ENCODE data around the gene FBXL15. TPM values are rescaled to one million over a fixed set of nuclear protein-coding genes. Genes with fewer than 3 reads are reported as not detected.

FBXL15 gene
- polyA plus RNA-seq, 1 experiment: 7.5 TPM

GRCh38 chr10:102394079-102394800, 26.4 kb upstream of the FBXL15 start:
- ChIA-PET CTCF (interaction anchor here (0.6 to 15.2 kb wide), 27 partner anchors 9 to 222 kb away, joined by 3 to 222 read pairs (median 7); partner anchors contain the start of genes CUEDC2, ELOVL3 and FBXL15), POLR2A (interaction anchor here (0.6 to 0.9 kb wide), 3 partner anchors 21 to 234 kb away, joined by 3 read pairs; no protein-coding TSS in a partner anchor)
- H3K4me3 ChIP-seq (ENCODE audit: low read depth, low read length): peak overlapping the region; percentile 79
- no peaks in the 10 kb centered on the region for H3K27me3 ChIP-seq (ENCODE audit: control insufficient read depth, insufficient read depth, low read length)
- peaks cover 9% of the 10 kb centered on the region for H3K36me3 ChIP-seq (ENCODE audit: control insufficient read depth, insufficient read depth, low read length)
- no peak; the same call in 1 of the 2 replicates for TF ChIP-seq CTCF (IDR thresholded peaks at IDR 0.05; ENCODE audit: insufficient read depth, low read depth, low read length)
- peak; percentile 51 for DNase-seq (ENCODE audit: low read depth)

- CTCF ChIA-PET: interaction anchor here (0.8 to 15.2 kb wide), 15 partner anchors 8 to 223 kb away, joined by 3 to 222 read pairs (median 9); partner anchors contain the start of genes ELOVL3 and FBXL15
- Histone ChIP-seq H3K27me3 (ENCODE audit: control insufficient read depth, insufficient read depth, low read length) (no peaks in the 10 kb centered on the region), H3K36me3 (ENCODE audit: control insufficient read depth, insufficient read depth, low read length) (peaks cover 10% of the 10 kb centered on the region), H3K4me3 (ENCODE audit: low read depth, low read length) (peak overlapping the region; percentile 79)
- POLR2A ChIA-PET: interaction anchor here (0.6 kb wide), 1 partner anchor 21 kb away, joined by 3 read pairs; no protein-coding TSS in a partner anchor
- no peak for DNase-seq (ENCODE audit: low read depth)
- no peak for TF ChIP-seq CTCF (IDR thresholded peaks at IDR 0.05; ENCODE audit: insufficient read depth, low read depth, low read length)
Observed at GRCh38 chr10:102394801-102395399, 25.7 kb upstream of the FBXL15 start.

- ChIA-PET CTCF (interaction anchor here (0.6 to 15.2 kb wide), 13 partner anchors 7 to 229 kb away, joined by 3 to 222 read pairs (median 14); partner anchors contain the start of genes ELOVL3 and FBXL15), POLR2A (interaction anchor here (0.5 to 0.7 kb wide), 3 partner anchors 26 to 188 kb away, joined by 3 to 8 read pairs (median 3); no protein-coding TSS in a partner anchor)
- DNase-seq (ENCODE audit: low read depth): no peak
- Histone ChIP-seq H3K4me3 (ENCODE audit: low read depth, low read length) (peak within 1 kb of the TSS; percentile 79), H3K36me3 (ENCODE audit: control insufficient read depth, insufficient read depth, low read length) (peaks cover 14% of the 10 kb centered on the region), H3K27me3 (ENCODE audit: control insufficient read depth, insufficient read depth, low read length) (no peaks in the 10 kb centered on the region)
- TF ChIP-seq CTCF (IDR thresholded peaks at IDR 0.05; ENCODE audit: insufficient read depth, low read depth, low read length): no peak
Observed at GRCh38 chr10:102395400-102396316, 25.0 kb upstream of the FBXL15 start, which contains the start of gene NFKB2. NFKB2 (plus strand) TSS chr10:102395705; CDS start chr10:102395960, 255 bp downstream.

GRCh38 chr10:102396317-102396650, 24.4 kb upstream of the FBXL15 start:
- no peak for DNase-seq (ENCODE audit: low read depth)
- ChIA-PET POLR2A (no interaction called here), CTCF (interaction anchor here (1.0 to 15.2 kb wide), 5 partner anchors 12 to 230 kb away, joined by 3 to 222 read pairs (median 41); partner anchors contain the start of gene FBXL15)
- Histone ChIP-seq H3K4me3 (ENCODE audit: low read depth, low read length) (peak overlapping the region; percentile 79), H3K27me3 (ENCODE audit: control insufficient read depth, insufficient read depth, low read length) (no peaks in the 10 kb centered on the region), H3K36me3 (ENCODE audit: control insufficient read depth, insufficient read depth, low read length) (peaks cover 14% of the 10 kb centered on the region)
- TF ChIP-seq CTCF (IDR thresholded peaks at IDR 0.05; ENCODE audit: insufficient read depth, low read depth, low read length): no peak
